AML-193 (cell line): Measurements from ENCODE around the gene ZNF10.

Experiments
- DNase-seq, 2 experiments: peaks; one replicate each; lab custom pipeline; 2025; lab: John Stamatoyannopoulos, UW

ZNF10 gene

DNA sequence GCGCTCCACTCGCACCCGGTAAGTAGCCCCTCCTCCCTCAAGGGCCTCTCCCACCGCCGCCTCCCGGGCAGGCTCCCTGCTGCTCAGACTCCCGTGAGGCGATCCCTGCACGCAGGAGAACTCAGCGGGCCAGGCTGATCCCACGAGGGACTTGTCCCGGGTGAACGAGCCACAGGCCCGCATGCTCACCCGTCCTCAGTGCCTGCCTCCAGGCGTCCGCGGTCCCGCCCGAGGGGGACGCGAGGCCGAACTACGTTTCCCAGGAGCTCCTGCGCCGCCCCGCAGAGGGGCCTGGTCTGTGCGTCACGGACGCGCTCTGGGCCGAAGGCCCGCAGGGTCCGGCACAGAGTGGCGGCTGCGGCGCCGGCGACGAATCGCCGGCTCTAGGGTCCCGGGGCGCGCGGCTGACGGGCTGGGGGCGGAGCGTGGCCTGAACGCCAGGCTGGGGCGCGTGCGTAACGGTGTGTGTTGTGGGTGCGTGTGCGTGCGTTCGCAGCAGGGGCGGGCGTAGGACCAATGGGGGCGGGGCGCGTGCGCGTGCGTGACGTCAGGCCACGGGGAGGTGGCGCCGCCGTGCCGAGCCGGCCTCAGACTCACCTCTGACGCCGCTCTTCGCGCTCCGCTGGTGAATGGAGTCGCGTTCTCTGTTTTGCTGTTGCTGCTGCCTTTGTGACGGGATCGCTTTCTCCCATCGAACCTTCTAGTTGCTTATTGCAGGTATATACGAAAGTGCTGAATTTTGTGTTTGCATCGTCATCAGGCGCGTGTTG is at the start of gene ZNF10, which contains the start of gene ZNF891:
ZNF10 (plus strand) TSS at position 590 of the 770 bp plus-strand sequence. CDS start 13,866 bp downstream, outside the sequence.
ZNF891 (minus strand) TSS at position 237 of the 770 bp plus-strand sequence. CDS start 8,356 bp downstream, outside the sequence.
- DNase-seq: no peak

DNA sequence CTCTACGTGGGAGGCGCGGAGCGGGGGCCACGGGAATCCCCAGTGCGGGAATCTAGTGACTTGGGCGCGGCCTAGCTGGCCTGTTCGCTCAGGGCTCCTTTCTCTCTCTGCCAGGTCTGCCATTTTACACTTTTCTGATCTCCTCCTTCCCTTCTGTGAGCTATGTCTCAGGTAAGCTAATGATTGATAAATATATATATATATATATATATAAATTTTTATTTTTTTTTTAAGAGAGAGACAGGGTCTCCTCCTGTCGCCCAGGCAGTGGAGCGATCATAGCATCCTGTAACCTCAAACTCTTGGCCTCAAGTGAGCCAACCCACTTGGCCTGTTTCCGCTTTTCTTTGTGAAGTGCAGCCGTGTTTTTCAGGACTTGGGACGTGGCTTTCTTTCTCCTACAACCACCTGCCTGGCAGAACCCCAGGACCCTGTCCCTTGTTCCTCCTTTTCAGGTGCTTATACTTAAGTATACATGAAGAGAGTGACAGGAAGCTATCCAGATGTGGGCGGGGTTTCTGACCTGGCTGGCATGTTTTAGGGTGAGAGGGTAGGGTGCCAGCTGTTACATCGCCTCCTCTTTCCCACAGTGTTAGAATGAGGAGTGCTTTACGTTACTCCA is 49.2 kb upstream of the ZNF10 start:
- no peak for DNase-seq

DNA sequence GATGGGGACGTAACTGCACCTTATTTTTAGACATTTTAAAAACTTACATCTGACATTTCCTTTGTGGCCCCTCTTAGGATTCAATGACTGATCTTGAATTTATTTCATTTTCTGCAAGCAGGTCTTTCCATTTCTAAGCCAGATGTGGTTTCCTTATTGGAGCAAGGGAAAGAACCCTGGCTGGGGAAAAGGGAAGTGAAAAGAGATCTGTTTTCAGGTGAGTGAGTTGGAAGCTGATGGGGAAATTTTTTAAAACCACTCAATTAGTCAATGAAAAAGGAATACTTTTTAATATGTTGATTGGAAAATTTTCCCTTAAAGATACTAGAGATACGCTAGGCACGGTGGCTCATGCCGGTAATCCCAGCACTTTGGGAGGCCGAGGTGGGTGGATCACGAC is 47.1 kb upstream of the ZNF10 start:
- DNase-seq: no peak

DNA sequence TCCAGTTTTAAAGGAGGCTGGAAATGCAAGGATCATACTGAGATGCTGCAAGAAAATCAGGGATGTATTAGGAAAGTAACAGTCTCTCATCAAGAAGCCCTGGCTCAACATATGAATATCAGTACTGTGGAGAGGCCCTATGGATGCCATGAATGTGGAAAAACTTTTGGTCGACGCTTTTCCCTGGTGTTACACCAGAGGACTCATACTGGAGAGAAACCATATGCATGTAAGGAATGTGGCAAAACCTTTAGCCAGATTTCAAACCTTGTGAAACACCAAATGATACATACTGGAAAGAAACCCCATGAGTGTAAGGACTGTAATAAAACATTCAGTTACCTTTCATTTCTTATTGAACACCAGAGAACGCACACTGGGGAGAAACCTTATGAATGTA is 24.8 kb upstream of the ZNF10 start:
- DNase-seq: no peak

DNA sequence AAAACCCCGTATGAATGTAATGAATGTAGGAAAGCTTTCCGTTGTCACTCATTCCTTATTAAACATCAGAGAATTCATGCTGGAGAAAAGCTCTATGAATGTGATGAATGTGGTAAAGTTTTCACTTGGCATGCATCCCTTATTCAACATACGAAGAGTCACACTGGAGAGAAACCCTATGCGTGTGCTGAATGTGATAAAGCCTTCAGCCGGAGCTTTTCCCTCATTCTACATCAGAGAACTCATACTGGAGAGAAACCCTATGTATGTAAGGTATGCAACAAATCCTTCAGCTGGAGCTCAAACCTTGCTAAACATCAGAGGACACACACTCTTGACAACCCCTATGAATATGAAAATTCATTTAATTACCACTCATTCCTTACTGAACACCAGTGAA is 24.2 kb upstream of the ZNF10 start:
- DNase-seq: no peak

DNA sequence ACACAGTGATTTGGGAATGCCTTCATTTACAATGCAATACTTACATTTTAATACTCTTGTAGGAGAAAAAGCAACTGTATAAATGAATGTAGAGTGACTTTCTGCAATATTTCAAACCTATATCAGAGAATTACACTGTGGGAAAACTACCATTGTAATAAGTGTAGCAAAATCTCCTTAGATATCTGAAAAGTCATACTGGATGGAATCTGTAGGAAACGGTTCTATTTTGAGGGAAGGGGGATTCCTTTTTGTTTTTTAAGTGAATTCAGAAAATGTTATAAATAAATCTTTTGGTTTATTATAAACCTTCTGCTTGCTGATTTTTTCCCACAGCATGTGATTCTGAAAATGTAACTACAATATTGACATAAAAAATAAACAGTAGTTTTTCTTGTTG is 23.3 kb upstream of the ZNF10 start:
- no peak for DNase-seq

DNA sequence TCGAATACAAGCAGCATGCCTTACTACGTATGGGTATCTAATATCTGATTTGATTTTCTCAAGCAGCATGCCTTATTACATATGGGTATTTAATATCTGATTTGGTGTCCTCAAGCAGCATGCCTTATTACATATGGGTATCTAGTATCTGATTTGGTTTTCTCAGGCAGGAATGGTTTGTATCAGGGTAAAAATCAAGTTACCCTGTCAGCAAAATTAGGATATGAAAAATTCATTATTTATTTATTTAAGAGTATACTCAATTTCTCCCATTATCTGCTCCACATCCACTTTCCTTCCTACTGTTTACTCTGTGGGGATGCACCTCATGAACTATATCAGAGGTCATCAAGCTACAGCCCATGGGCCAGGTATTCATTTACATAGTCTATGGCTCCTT is 22.3 kb upstream of the ZNF10 start:
- DNase-seq: no peak

DNA sequence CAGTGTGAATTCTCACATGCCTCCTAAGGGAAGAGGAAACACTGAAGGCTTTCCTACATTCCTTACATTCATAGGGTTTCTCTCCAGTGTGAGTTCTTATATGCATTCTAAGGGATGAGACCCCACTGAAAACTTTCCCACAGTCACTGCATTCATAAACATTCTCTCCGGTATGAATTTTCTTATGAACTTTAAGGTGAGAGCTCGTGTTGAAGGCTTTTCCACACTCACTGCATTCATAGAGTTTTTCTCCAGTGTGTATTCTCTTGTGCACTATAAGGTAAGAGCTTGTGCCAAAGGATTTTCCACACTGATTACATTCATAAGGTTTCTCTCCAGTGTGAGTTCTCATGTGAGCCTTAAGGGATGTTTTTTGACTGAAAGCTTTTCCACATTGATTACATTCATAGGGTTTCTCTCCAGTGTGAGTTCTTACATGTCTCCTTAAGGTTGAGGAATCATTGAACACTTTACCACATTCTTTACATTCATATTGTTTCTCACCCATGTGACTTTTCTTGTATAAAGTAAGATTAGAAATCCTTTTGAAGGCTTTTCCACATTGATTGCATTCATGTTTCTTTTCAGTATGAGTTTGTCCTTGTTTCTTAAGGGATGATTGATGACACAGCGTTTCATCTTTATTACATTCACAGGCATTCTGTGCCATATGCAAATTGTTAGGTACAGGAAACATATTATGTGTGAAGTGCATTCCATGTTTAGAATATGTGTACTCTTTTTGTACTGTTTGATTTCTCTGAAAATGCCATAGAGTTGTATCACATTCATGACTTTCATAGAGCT is 9.8 kb upstream of the ZNF10 start:
- DNase-seq: no peak

DNA sequence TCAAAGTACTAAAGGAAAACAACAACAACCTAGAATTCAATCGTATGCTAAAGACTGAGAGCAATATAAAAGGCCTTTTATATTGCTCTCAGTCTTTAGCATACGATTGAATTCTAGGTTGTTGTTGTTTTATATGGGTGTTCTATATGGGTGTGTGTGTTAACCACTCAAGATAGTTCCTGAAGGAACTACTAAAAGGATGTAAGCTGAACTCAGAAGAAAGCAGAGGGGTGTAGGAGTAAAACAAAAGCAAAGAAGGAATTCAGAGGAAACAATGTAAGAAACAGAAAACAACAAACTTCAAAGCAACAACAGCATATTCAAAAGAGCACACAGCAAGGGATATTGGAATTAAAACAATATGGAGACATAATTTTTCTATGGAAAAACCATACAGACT is 5.8 kb upstream of the ZNF10 start:
- no peak for DNase-seq

DNA sequence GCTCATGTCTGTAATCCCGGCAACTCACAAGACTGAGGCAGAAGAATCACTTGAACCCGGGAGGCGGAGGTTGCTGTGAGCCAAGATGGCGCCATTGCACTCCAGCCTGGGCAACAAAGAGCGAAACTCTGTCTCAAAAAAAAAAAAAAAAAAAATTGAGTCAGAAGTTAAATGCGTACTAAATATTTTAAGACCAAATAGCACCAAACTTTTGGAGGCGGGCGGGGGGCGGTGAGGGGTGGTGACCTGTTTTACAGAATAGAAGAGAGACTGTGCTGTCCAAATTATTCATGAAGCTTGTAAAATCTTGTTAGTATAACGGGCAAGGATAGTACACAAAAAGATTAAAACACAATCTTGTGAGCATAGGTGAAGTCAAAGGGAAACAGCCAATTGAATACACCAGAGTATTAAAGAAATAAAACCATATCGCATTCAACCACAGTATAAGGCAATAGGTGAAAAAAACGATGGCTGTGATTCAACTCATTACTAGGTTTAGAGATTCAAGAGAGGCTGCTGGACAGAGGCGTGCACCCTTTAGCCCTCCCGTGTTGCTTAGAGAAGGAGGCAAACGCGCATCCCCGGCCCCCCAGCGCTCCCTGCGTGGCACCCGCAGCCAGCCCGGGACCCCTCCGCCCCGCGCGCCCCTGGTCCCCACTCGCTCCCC is 924 bp upstream of the ZNF10 start:
- no peak for DNase-seq

DNA sequence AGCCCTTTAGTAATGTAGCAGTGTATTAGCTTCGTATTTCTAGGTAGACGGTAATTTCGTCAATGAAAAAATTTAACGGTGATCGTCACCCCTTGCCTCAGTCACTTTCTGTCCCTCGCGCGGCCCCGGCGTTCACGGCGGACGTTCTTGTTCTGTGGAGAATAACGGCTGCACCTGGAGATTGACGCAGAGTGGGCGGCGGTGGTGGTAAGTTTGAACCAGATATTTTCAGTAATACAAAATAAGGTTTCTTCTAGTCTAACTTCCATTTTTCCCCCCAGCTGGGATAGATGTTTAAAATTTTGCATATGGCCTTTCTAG is 341 bp downstream of the ZNF10 start:
- DNase-seq: no peak

DNA sequence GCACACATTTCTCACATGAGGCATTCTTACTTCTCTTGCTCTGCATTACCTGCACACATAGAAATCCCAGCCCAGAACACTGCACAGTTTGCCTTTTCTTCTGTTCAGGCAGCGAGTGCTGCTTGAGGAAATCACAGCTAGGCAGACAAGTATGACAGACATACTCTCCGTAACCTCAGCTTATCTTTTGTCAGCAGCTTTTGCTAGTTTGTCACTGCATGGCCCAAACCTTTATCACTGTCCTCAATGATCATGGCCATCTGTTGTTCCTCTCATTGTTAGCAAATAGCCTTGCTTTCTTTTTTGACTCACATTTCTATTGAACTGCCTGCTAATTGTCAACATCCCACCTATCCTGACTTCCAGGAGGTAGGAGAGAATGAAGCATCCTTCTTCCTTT is 5.3 kb downstream of the ZNF10 start:
- DNase-seq: no peak

DNA sequence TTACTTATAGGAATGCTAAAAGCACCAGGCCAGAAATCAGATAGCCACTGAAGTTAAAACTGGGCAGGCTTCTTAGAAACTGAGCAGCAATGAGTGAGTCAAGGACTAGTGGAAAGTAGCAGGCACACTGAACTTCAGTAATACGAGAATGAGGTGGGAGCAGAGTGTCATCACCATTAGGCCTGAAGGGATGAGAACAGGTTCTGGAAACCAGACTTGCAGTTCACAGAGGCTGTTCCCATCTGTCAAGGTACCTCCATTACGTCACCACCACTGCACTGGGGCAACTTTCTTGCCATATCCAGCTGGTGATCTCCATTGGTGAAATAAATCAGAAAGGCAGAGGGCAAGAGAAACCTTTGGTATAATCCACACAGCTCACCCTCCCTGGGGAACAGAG is 15.6 kb downstream of the ZNF10 start:
- no peak for DNase-seq

DNA sequence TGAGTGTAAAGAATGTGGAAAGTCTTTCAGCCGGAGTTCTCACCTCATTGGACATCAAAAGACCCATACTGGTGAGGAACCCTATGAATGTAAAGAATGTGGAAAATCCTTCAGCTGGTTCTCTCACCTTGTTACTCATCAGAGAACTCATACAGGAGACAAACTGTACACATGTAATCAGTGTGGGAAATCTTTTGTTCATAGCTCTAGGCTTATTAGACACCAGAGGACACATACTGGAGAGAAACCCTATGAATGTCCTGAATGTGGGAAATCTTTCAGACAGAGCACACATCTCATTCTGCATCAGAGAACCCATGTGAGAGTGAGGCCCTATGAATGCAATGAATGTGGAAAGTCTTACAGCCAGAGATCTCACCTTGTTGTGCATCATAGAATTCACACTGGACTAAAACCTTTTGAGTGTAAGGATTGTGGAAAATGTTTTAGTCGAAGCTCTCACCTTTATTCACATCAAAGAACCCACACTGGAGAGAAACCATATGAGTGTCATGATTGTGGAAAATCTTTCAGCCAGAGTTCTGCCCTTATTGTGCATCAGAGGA is 25.8 kb downstream of the ZNF10 start:
- no peak for DNase-seq

DNA sequence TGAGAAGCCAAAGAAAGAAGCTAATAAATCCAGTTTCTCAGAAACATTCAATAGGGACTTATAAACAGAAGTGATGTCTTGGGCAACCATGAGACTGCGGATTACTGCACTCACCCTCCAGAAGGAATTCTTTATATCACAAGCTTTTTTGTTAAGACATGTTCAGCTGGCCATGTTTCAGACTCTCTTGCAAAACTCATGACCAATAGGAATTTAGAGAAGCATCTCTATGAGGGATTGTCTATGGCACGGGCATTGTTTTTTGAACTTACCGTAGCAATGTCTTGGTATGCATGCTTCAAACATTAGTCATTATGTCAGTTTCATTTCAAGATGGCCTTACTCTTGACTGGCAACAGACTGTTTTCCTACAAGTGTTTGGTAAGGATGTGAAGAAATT is 35.3 kb downstream of the ZNF10 start:
- DNase-seq: no peak

DNA sequence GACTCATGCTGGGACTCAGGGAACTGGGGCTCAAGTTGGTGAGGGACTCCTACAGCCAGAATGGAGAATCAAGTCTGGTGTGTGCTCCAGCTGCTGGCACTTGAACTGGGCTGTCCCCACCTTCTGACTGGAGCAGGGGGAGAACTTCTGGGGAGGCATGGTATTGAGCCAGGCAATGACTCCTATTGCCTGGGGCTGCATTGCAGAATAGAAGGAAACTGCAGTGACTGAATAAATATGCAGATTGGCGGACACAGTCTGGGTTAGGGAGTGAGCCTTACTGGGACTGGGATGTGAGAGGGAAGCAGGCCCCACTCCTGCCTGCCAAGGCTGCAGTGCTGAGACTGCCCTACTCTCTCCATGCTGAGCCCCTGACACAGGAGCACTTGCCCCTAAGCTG is 42.1 kb downstream of the ZNF10 start:
- no peak for DNase-seq

DNA sequence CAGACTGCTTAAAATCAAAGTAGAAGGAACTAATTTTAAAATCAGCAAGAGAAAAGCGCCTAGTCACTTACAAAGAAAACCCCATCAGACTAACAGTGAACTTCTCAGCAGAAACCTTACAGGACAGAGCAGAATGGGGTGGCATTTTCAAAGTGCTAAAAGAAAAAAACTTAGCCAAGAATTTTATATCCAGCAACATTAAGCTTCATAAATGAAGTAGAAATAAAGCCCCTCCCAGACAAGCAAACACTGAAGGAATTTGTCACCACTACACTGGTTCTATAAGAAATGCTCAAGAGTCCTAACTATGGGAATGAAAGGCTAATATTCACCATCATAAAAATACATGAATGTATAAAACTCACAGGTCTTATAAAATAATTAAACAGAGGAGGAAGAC is 44.5 kb downstream of the ZNF10 start:
- no peak for DNase-seq

DNA sequence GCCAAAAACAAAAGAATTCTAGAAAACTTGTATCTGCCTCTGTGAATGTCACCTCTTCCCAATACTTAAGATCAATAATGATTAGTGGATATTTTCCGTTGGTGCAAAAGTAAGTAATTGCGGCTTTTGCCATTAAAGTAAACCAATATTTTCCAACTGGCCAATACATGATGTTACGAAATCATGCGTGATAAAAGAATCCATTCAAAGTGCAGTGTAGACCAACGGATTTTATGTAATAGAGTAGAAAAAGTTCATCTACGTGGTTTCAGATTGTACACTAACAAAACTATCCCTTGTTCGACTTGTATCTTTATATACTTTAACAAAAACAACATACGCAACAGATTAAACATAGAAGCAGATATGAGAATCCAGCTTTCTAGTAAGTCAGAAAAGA is 50.2 kb downstream of the ZNF10 start:
- no peak for DNase-seq

DNA sequence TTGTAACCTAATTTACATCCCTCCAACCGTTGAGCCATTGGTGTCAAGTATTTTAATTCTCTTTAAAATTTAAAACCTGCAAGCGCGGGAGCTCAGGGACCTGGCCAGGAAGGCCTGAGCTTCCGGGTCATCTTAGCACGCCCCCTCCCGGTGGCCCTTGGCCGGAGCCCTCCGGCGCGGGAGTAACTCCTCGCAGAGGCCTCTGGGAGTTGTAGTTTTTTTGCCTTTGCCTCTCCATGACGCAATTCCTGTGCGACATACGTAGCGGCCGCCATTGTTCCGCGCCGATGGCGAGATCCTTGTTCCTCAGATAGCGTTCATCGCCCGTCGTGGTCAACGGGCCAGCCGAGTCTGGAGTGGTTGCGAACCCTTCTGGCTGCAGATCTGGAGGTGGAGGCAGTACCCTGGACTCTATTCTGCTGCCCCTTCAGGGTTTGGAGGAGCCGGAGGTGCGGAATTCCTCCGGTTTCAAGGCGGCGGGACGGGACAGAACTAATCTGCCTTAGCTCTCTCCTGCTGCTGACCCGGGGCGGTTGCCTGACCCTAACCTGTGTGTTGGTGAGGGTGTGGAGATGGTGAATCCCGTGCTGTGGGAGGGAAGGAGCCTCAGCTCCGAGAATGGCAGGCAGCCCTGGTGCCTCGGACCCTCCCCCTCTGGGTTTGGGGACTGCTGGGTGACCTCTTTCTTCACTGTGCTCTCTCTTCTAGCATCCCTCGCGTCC is 51.0 kb downstream of the ZNF10 start, which contains the start of gene ZNF268:
ZNF268 (plus strand) TSS at position 258 of the 722 bp plus-strand sequence. CDS start 503 bp downstream, outside the sequence.
- DNase-seq: no peak

DNA sequence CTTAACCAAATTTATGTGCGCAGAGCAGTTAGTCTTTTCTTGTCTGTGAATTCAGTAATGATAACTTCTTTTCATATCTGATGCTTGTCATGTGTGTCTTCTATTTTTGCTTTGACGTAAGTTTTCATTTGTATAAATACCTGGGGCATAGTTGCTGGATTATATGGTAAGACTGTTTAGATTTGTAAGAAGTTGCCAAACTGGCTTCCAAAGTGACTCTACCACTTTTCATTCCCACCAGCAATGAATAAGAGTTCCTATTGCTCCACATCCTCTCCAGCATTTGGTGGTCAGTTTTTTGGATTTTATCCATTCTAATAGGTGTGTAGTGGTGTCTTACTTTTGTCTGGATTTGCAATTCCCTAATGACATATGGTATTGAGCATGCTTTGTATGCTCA is 59.7 kb downstream of the ZNF10 start:
- no peak for DNase-seq

DNA sequence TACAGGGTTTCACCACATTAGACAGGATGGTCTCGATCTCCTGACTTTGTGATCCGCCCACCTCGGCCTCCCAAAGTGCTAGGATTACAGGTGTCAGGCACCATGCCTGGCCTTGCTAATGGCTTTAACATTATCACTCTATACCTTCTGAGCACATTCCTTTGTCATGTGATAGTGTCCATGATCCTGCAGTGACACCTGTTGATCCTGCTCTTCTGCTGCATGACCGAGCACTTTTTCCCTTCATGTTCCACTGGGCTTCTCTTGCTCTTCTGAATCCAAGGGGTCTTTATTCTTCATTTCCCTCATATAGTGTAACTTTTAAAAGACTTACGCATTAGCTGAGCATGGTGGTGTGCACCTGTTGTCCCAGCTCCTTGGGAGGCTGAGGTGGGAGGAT is 62.4 kb downstream of the ZNF10 start:
- DNase-seq: no peak
